Activated T-cell treated with anti-CD3 and anti-CD28 coated beads for 1 hour (primary cell): ENCODE measurements around the gene SERP1.
A peak's percentile ranks its signal among the peaks of the same experiment; 100 is the strongest.

Experiments
- DNase-seq: peaks from one replicate; pipeline ENCODE4 v3.0.0-alpha.2; 2020; ENCODE audit warnings: low read depth

Gene SERP1

DNA sequence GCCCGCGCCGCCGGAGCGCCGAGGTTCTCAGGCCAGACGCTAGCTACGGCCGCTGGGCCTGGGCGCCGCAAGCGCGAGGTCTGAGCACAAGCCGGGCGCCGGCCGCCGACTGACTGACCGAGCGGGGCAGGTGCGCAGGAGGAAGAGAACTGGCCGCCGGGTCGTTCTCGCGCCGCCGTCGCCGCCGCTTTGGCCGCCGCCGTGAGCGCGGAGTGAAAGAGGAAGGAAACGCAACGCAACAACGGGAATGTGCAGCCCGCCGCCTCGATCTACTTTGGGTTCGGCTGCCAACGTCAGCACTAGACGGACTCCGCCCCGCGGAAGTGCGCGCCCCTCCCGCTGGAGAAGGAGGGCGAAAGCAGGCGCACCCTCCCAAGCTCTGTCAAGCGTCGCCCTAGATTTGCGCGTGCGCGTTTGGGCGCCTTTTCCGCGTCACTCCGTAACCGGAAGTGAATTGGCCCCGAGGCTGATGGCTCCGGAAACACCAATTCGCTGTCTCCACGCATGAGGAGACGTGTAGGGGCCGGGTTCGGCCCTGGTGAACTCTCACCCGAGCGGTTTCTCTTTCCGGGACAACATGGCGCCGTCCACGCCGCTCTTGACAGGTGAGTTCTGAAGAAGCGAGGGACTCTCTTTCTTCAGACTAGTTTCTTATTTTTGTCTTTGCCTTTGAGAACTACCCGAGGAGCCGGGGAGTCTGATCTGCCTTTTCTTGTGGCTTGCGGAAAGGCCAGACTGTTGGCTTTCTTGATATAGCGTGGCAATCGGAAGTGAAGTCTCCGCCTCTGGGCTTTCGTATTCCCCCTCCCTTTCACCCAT is at the start of gene SERP1, which contains the start of gene EIF2A:
TSS of gene SERP1 (minus strand) at position 271 of the 819 bp plus-strand sequence. CDS start 361 bp downstream, outside the sequence.
TSS of gene EIF2A (plus strand) at position 562 of the 819 bp plus-strand sequence. CDS start at position 578, 16 bp downstream.
- DNase-seq = peak; percentile 98

DNA sequence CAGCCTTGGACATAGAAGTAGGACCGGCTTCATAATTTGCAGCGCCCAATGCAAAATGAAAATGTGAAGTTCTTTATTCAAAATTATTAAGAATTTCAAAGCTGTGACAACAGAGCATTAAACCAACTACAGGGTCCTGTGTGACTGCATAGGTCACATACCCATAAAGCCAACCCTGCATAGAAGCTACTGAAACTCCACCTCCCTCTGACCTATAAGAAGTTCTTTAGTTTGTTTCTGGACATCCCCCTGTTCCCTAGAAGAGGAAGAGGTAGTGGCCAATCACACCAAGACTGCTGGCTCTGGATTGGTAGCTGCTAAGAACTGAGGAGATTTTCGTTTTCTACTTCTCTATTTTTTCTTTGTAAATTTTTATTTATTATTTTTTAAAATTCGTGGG is 47.9 kb upstream of the SERP1 start:
- DNase-seq = no peak

DNA sequence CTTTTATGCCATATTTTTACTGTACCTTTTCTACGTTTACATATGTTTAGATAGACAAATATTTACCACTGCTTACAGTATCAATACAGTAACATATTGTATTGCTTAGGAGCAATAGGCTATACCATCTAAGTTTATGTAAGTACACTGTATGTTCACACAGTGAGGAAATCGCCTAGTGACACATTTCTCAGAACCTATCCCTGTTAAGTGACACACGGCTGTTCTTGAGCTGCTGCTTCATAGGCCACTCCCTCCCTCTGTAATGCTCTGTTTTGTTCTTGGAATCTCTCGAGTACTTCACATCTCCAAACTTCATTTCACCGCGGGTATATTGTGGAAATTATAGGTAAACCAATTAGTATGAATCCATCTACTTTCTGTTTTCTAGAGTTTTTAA is 43.5 kb upstream of the SERP1 start:
- DNase-seq = no peak

DNA sequence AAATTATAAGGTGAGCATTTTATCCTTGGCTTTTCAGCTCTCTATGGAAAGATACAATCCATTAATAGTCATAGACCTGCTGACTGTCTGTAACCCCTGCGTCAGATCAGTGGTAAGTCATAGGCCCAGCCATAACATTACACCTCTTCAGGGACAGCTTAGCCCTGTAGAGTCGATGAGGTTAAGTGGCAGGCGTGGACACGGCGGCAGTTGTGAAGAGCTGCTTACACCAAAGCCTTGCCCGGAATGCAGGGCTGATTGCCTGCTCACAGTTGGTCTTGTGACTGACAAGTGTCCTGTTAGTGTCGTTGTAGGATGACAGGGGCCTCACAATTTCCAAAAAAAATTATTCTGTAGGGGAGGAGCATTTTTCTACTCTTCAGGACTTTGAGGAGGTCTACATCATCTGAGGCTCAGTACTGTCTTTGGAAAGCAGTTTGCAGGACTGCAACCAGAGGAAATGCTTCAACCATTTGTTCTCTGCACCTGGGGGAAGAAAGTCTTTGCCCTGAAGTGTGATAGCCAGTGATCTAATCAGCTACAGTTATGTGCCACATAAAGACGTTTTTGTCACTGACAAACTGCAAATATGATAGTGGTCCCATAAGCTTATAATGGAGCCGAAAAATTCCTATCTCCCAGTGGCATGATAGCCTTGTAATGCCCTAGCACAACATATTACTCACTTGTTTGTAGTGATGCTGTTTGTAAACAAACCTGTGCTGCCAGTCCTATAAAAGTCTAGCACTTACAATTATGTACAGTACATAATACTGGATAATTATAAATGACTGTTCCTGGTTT is 41.9 kb upstream of the SERP1 start:
- DNase-seq = no peak

DNA sequence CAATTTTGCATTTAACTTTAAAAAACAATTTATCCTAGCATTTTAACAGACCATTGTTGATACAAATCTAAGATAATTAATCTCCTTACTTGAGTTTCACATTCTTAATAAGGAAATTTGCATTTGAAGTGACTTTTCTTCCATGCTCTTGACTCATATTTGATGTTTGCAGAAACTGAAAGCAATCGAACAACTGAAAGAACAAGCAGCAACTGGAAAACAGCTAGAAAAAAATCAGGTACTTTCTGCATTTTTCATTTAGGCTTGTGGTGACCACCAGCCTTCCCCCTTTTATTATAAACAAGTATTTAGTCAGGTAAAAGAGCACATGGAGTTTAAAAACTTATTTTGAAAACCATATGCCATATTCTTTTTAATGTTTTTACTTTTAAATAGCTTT is 36.7 kb upstream of the SERP1 start:
- DNase-seq = no peak

DNA sequence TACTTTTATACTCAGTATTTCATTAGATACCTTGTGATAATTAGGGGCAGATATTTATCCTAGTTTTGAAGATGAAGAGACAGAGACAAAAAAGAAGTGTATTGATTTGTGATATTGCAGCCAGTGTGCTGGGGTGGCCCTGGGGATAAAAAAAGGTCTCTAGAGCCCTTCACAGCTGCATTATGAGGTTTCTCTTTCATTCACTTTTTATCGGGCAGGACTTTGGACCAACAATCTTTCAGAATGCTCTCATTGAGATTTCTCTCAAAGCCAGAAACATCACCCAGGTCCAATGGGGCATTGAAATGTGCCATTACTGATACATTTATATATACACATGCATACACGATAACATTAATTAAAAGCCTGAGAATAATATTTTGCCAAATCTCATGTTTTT is 36.3 kb upstream of the SERP1 start:
- DNase-seq = no peak

DNA sequence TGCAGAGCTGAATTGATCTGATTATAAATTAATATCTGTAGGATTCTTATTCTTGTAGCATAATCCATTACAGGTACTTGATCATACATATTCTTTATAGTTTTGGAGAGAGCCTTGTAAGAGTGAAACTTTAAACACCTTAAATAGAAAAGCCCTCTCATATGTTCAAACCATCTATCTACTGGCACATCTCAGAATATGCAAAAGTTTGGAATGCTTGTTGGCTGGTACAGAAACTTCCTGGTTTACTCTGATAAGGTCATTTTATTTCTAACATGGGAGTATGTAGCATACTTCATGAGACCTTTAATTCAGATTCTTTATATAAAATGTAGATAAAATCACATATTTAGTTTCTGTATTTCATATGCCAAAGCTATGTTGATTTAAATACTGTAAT is 34.9 kb upstream of the SERP1 start:
- DNase-seq = no peak

DNA sequence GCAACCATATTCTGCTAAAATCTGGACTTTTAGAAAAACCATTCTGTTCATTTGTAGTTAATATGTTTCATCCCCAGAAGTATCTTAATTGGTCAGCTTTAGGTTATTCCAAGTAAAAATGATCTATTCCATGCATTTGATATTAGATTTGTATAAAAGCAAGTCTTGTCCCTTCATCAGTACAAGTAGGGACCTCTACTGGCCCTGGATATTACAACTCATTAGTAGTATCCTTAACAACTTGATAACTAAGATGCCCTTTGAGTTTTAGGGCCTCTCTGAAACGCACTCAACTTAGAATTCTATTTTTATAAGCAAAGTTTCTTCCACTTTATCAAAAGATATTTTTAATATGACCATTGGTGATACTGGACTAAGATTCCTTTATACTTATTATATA is 31.6 kb upstream of the SERP1 start:
- DNase-seq = no peak

DNA sequence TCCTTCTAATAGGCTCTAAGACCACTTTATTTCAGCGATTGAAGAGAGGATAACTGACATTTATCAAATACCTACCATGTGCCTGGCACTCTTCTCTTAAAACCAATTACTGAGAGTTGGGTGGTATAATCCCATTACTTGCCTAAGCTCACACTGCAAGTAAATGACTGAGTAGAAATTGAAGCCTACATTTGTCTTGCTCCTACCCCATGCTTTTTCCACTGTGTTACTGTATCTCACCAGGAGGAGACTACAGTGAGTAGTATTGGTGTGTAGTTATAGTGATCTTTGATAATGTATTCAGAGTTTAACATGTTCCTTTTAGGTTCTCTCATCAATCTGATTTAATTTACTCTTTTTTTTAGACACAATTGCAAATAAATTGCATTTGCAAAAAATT is 21.0 kb upstream of the SERP1 start:
- no peak for DNase-seq

DNA sequence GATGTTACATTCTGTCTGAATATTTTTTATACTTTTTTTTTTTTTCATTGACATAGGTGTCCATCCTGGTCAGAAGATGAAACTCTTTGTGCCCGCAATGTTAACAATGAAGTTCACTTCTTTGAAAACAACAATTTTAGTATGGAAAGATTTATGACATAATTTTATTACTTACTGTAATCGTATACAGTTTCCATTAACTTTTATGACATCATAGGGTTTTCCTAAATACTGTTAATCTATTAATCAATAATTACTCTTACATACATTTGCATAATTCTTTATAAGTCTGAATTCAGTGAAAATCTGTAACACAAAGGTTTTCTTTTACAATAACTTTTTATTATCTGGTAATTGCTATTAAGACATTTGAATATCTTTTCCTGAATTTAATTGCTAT is 17.9 kb upstream of the SERP1 start:
- no peak for DNase-seq

DNA sequence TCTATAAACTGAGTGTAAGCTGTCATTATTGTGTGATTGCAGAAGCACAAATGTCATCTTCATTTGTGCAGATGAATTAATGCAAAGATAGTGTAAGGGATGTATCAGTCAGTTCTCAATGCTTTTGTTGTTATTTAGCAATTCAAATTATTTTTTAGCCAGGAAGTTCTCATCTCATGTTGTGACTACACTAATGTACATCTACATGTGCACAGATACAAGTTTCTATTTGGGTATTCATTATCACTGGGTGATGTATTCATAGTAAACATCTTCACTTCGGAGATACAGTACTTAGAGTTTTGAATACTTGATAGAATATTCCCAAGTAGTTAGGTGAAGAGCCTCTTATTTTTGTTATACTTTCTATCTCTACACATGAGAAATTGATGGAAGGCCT is 11.4 kb upstream of the SERP1 start:
- no peak for DNase-seq

DNA sequence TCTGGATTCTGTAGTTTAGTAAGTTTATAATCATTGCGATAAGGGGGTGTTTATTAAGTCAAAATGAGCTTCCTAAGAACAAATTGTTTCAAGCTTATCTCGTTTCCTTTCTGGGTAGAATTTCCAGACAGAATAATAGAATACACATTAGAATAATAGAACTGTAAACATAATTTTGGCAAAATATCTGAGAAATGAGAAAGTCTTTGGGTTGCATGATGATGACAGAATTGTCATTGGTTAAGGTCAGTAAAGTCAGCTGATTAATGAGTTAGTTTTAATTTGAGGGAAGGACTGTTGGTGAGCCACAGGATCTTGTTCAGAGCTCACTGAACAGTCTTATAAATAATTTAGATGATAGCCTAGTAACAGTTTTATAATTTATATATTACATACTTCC is 10.5 kb upstream of the SERP1 start:
- no peak for DNase-seq

DNA sequence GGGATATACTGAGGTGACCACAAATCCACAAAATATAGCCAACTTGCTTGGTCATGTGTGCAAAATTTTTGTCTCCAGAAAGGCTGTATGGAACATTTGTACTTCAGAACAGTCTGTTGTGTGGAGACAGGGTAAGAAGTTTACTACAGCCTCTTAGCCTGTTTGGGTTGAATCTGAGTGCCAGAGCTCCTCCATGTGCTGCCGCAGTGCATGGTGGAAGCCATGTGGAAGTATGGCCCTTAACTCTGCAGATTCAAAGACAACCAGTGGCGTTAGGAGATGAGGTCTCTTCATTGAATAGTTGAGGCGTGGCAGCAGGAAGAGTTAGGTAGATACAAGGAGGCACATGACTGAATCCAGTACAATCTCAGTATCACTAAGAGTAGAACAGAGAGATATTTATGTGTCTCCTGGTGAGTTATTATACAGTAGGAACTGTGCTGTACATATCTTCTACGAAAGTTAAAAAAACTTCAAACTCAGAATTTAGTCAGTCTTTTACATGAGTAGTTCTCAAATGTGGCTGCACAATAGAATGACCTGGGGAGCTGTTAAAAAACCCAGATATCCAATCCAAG is 9.7 kb upstream of the SERP1 start:
- no peak for DNase-seq

DNA sequence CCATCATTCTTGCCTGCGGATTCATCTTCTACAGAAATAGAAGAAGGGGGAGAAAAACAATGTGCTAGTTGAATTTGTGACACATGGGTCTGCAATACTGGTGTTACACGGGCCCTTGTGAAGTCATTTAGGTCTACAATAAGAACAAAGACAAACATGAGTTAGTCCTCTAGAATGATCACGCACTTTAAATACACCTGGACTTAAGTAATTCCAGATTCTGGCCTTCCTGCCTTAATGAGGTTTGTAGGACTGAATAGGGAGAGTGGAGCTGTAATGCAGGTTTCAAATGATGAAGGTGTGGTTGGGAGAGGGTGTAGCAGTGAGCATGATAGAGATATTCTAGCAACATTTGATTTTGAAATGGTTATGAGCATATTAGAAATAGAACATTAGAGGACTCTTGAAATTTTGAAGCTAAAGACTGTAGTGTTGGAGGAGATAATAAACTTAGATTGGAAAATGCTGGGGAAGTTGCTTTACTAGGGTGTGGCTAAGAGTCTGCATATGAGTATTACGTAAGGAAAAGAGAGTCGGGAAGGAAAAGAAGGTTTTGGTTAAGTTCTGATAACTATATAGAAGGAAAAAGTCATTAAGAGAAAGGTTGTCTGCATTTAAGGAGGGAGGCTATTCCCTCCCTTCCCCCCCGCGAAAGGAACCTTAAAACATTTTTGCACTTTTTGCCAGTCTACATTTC is 897 bp upstream of the SERP1 start:
- DNase-seq = no peak

DNA sequence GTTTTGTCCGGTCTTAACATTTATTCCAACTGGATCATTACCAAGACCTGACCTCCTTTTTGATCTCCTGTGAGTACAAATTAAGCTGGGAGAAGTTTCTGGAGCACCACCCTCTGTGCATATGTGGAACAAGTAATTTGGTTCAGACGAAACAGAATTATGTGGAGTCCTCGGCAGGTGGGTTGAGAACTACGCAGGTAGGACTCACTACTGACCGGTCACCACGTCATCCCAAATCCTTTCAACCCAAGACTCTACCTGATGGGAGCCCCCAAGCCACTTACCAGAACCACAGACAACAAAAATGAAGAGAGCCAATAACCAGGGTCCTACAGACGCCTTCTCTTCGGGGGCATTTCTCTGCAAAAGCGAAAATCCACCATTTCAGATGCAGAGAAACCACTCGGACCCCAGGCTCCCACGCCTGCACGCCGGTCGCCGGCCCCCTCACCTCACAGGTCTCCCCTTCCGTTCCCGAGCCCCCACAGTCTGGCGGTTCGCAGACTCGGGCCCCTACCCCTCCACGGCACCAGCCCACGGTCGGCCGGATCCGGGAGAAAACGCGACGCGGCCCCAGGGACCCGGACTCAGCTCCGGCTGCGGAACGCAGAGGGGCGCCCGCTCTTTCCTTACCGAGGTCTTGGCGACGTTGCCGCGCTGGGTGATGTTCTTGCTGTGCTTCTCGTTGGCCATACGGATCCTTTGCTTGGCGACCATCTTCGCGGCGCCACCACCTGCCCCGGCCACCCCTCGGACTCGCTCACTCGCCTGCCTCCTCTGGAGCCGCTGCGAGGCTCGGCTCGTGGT is 674 bp downstream of the SERP1 start:
- peak; percentile 29 for DNase-seq

DNA sequence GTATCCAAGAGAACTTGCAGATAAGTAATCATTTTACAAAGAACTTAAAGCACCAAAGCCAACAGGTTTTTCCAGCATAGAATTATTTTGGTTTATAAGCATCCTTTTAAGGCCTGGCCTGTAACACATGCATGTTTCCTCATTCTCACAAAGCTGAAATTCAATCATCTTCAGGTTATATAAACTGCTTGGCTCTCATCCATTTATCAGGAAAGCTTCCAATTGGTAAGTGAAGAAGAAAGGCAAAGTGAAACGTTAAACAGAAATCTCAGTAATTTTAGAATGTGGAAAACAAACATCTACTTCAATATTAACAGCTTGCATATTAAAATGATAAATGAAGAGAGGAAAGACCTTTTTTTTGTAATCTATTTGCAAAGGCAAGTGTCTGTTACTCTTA is 1.6 kb downstream of the SERP1 start:
- no peak for DNase-seq

DNA sequence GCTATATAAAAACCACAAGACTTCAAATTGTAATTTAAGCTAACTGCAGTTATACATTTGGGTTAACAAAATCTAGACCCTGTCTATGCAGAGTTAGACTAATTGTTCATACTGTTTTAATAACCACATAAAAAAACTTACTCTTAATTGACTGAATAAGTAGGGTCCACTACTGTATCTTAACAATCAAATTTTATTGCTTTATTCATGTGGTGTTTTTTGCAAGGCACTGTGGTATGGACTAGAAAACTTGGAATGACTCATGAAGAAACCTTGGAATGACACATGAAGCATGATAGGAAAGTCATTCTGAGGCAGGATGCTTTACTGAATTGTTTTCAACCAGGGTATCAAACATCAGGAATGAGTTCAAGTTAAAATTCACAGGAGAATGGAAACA is 2.3 kb downstream of the SERP1 start:
- no peak for DNase-seq

DNA sequence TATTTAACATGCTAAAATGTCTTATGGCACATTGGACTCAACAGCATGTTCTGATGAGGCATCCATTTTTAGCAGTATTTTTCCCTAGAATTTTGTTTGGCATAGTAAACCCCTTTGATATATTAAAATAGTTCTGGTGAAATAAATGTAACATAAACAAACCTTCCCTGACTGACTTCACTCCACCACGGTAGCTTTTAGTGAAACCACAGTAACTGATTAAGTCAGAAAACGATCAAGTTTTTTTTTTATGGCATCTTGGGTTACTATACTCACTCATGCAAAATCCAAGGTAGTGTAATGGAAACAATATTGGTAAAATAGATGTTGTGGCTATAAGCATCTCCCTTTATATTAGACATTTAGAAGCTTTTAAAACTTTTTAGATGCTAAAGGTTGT is 2.8 kb downstream of the SERP1 start:
- DNase-seq = no peak

DNA sequence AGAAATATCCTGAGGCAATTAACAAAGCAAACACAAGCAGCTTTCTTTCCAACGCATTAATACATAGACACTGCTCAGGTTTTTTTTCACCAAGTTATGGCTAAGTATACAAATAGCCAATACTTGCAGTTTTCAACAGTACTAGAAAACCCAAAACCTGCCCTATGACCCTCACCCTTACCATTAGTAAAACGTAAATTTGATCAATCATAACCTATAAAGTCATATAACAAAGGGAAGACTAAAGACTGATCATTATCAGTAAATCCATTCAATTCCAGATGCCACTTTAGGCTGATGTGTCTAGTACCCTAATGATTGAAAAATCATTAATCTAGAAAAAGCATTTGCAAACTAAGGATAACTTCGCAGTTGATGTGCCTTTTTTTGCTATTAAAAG is 3.2 kb downstream of the SERP1 start:
- no peak for DNase-seq

DNA sequence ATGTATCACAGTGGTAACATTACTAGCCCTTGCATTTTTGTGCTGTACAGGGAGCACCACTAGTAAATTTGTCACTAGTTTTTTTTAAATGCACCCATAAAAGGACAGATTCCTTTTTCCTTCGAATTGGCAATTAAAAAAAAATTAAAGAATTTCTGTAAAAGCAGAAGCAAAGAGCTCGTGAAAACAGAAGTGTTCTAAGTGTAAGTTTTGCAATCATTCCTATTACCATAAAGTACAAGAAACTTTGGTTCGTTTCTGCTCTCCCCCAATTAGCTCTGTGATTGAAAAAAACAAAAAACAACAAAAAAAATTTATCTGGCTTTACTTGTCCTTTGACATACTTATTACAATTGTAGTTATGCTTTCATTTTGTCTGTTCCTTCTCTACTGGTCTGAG is 5.3 kb downstream of the SERP1 start:
- no peak for DNase-seq

DNA sequence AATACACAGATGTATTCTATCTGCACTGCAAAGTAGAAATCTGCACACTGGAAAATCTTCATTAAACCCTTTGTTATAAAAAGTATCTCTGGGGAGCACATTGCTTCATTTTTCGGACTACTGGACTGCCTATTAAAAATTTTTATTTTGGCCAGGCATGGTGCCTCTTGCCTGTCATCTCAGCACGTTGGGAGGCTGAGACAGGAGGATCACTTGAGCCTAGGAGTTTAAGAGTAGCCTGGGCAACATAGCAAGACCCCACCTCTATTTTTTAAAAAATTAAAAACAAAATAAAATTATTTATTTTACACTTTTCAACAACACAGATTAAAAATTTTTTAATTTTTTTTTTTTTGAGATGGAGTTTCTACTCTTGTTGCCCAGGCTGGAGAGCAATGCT is 6.0 kb downstream of the SERP1 start:
- no peak for DNase-seq
